Brain microvascular endothelial cell (primary cell): ENCODE data around the gene UBL3.

Experiments
- DNase-seq: peaks from one replicate; pipeline ENCODE4 v3.0.0-alpha.2; 2020
- H3K27ac ChIP-seq: fragments of 250-450 bp; sonication (Bioruptor Pico); 2 replicates; pipeline ENCODE4 v1.5.1; 2020; ENCODE audit warnings: mild to moderate bottlenecking, moderate library complexity
- H3K27me3 ChIP-seq: fragments of 250-450 bp; sonication (Bioruptor Pico); replicated peaks from 2 replicates; pipeline ENCODE4 v1.5.1; 2020; ENCODE audit warnings: mild to moderate bottlenecking
- H3K36me3 ChIP-seq: fragments of 250-450 bp; sonication (Bioruptor Pico); replicated peaks from 2 replicates; pipeline ENCODE4 v1.5.1; 2020; ENCODE audit warnings: mild to moderate bottlenecking
- H3K4me3 ChIP-seq: 2 replicates; pipeline ENCODE4 v1.5.1; 2011; ENCODE audit warnings: low read depth, mild to moderate bottlenecking, control low read depth, low read length, moderate library complexity
- CTCF ChIP-seq: IDR thresholded peaks from 2 replicates; pipeline ENCODE4 v1.5.1; 2011; ENCODE audit warnings: low read depth, mild to moderate bottlenecking, moderate library complexity, low read length, control low read depth, inconsistent platforms; ENCODE audit errors: missing control alignments
- in situ Hi-C: cut with HindIII; loops from 2 replicates; pipeline ENCODE4 v1.10.0; 2017; ENCODE audit warnings: low sequenced_read_pairs, low pct_ligation_motif_present

The UBL3 gene

GRCh38 chr13:29756506-29756905 lies 93.9 kb downstream of the UBL3 start:
- no peak for TF ChIP-seq CTCF
- DNase-seq: peak; percentile 18
- Histone ChIP-seq H3K4me3 (no peak overlapping the region), H3K36me3 (no peaks in the 10 kb centered on the region), H3K27ac (no peak overlapping the region), H3K27me3 (no peaks in the 10 kb centered on the region)
- in situ Hi-C loops: loop anchor here (25.0 kb wide), 1 partner anchor 356 kb away; no protein-coding TSS in a partner anchor

- H3K27me3 ChIP-seq: no peaks in the 10 kb centered on the region
- in situ Hi-C loops: loop anchor here (25.0 kb wide), 1 partner anchor 358 kb away; no protein-coding TSS in a partner anchor
- no peak overlapping the region for H3K4me3 ChIP-seq
- no peaks in the 10 kb centered on the region for H3K36me3 ChIP-seq
- DNase-seq: peak; percentile 45
- TF ChIP-seq CTCF: no peak
- no peak overlapping the region for H3K27ac ChIP-seq
Measured at GRCh38 chr13:29754473-29754806, 96.0 kb downstream of the UBL3 start.

GRCh38 chr13:29753618-29754472 lies 96.6 kb downstream of the UBL3 start:
- Histone ChIP-seq H3K4me3 (no peak overlapping the region), H3K27ac (no peak overlapping the region), H3K36me3 (no peaks in the 10 kb centered on the region), H3K27me3 (no peaks in the 10 kb centered on the region)
- TF ChIP-seq CTCF: no peak
- in situ Hi-C loops: loop anchor here (25.0 kb wide), 1 partner anchor 358 kb away; no protein-coding TSS in a partner anchor
- DNase-seq: no peak

GRCh38 chr13:29752175-29752574 lies 98.2 kb downstream of the UBL3 start:
- Histone ChIP-seq H3K36me3 (no peaks in the 10 kb centered on the region), H3K27ac (no peak overlapping the region), H3K4me3 (no peak overlapping the region), H3K27me3 (no peaks in the 10 kb centered on the region)
- DNase-seq: no peak
- no peak for TF ChIP-seq CTCF
- in situ Hi-C loops: loop anchor here (25.0 kb wide), 1 partner anchor 360 kb away; no protein-coding TSS in a partner anchor

- Histone ChIP-seq H3K27me3 (no peaks in the 10 kb centered on the region), H3K4me3 (no peak overlapping the region), H3K36me3 (no peaks in the 10 kb centered on the region), H3K27ac (no peak overlapping the region)
- TF ChIP-seq CTCF: no peak
- DNase-seq: no peak
- in situ Hi-C loops: loop anchor here (25.0 kb wide), 1 partner anchor 362 kb away; no protein-coding TSS in a partner anchor
Measured at GRCh38 chr13:29750183-29750530, 100.3 kb downstream of the UBL3 start.
